ENCODE data around the gene C16orf82. TPM values are rescaled to one million over a fixed set of nuclear protein-coding genes. Genes with fewer than 3 reads are reported as not detected.

C16orf82 gene
- total and polyA plus RNA-seq, 9 of the 15 experiments (the other 6 are each of a cell fraction or from before 2014, with no cell fraction given), result not detected

GRCh38 chr16:27024010-27024409 is 42.7 kb upstream of the C16orf82 start (continued):
- no peak for TF ChIP-seq RREB1 (CRISPR knock-in tag; IDR thresholded peaks at IDR 0.05)
- no peak for TF ChIP-seq NFE2 (IDR thresholded peaks at IDR 0.05; ENCODE audit: low read depth)
- no peak for TF ChIP-seq POLR2G (IDR thresholded peaks at IDR 0.05; ENCODE audit: low read depth, low read length)

GRCh38 chr16:27025581-27025980 is 41.1 kb upstream of the C16orf82 start:
- intact Hi-C loops (cut with micrococcal nuclease), result no loop called here
- ChIA-PET POLR2A (interaction anchor here (0.6 to 1.4 kb wide), 2 partner anchors 8 to 762 kb away, joined by 3 read pairs; no protein-coding TSS in a partner anchor), CTCF (ENCODE audit: low intra/inter-chr PET ratio) (no interaction called here)
- Histone ChIP-seq H2AFZ (ENCODE audit: low read depth, low read length) (no peak overlapping the region), H3K4me3 (no peak overlapping the region), H3K9me3 (replicated peaks; ENCODE audit: control insufficient read depth, insufficient read depth, low read depth, low read length) (no peaks in the 10 kb centered on the region), H3K36me3 (ENCODE audit: control insufficient read depth, insufficient read depth, low read length) (no peaks in the 10 kb centered on the region), H3K4me2 (ENCODE audit: insufficient read depth, low read length) (no peak overlapping the region), H3K9ac (ENCODE audit: insufficient read depth in 1 of 2, low read depth in 2 of 2, low read length in 2 of 2) (no peak overlapping the region), H3K9me1 (ENCODE audit: control insufficient read depth, insufficient read depth, low read length) (no peaks in the 10 kb centered on the region), H3K27ac (ENCODE audit: extremely low read depth, low read depth, low read length) (no peak overlapping the region), H3K4me1 (replicated peaks in 1 of 2; ENCODE audit: control insufficient read depth in 2 of 2, insufficient read depth in 2 of 2, low read length in 2 of 2) (no peaks in the 10 kb centered on the region; a peak in 1 of 5 replicates), H3K27me3 (ENCODE audit: control insufficient read depth in 2 of 2, insufficient read depth in 2 of 2, low read length in 2 of 2) (peaks cover 0 to 8% of the 10 kb centered on the region in 2 experiments; a peak in 1 of 5 replicates), H3K79me2 (ENCODE audit: control insufficient read depth, insufficient read depth, low read length) (no peaks in the 10 kb centered on the region), H4K20me1 (replicated peaks; ENCODE audit: control insufficient read depth, insufficient read depth, low read length) (no peaks in the 10 kb centered on the region)
- DNase-seq (ENCODE audit: extremely low read depth in 1 of 4, low spot score in 3 of 4), result peak in 3 of 4 experiments; percentile 9 to 28 (median 21)
- FAIRE-seq, result no peak
- WGBS (ENCODE audit: insufficient coverage, low coverage, missing lambda C conversion rate), result 2% methylated on average over 6 of the region's 6 CpGs
- in situ Hi-C loops (cut with MboI), result no loop called here
- BruUV-seq (replicated peaks), result no TSS peak
- ATAC-seq, result peak; percentile 76
- no peak for TF ChIP-seq ZNF785 (CRISPR knock-in tag; IDR thresholded peaks at IDR 0.05)
- TF ChIP-seq NCOA6 (IDR thresholded peaks at IDR 0.05), result no peak
- no peak for TF ChIP-seq BRCA1 (IDR thresholded peaks at IDR 0.05)
- TF ChIP-seq BRCA1 (CRISPR knock-in tag; IDR thresholded peaks at IDR 0.05), result no peak
- peak; percentile 50; the same call in 1 of the 2 replicates for TF ChIP-seq USF1 (CRISPR knock-in tag; IDR thresholded peaks at IDR 0.05)
- TF ChIP-seq PKNOX1 (IDR thresholded peaks at IDR 0.05), result peak; percentile 29; the same call in 1 of the 2 replicates
- no peak for TF ChIP-seq NFATC3 (IDR thresholded peaks at IDR 0.05)
- TF ChIP-seq RAD51 (IDR thresholded peaks at IDR 0.05; ENCODE audit: borderline replicate concordance, low read depth), result peak; percentile 87
- TF ChIP-seq ZNF12 (CRISPR knock-in tag; IDR thresholded peaks at IDR 0.05), result no peak
- no peak for TF ChIP-seq SRF (CRISPR knock-in tag; IDR thresholded peaks at IDR 0.05)
- TF ChIP-seq ETV6 (IDR thresholded peaks at IDR 0.05; ENCODE audit: borderline replicate concordance in 1 of 2, low read depth in 2 of 2, low read length in 1 of 2), result no peak
- no peak for TF ChIP-seq ETV6 (CRISPR knock-in tag; IDR thresholded peaks at IDR 0.05; ENCODE audit: borderline replicate concordance)
